GM12875 (cell line): ENCODE data around the gene MGAT5.

Experiments used
- H3K4me3 ChIP-seq: one replicate; pipeline ENCODE4 v1.5.1; 2011; ENCODE audit warnings: low read depth, low read length, control low read depth
- CTCF ChIP-seq: IDR thresholded peaks from 2 replicates; pipeline ENCODE4 v1.5.1; 2011; ENCODE audit warnings: low read depth, mild to moderate bottlenecking, control low read depth, inconsistent platforms, low read length, moderate library complexity, borderline replicate concordance; ENCODE audit not compliant: insufficient read depth

The MGAT5 gene

GRCh38 chr2:134384131-134384530, 130.3 kb downstream of the MGAT5 start:
- TF ChIP-seq CTCF = no peak
- H3K4me3 ChIP-seq = no peak overlapping the region

DNA sequence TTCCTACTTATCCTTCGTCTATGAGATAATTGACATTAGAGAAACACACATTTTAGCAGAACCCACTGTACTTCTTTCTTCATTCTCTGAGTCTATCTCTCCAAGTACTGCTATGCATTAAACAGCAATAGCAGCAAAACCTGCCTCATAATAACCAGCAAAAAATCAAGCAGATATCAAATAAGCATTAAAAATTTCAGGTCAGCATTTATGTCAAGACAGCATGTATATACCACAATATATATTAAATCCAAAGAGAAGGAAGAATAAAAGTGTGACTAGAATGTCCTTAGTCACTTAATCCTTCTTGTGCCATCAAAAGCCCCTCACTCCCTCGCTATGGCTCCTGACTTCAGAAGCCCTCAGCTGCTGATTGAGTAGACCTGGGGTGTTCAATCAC, 131.3 kb downstream of the MGAT5 start:
- TF ChIP-seq CTCF = no peak
- no peak overlapping the region for H3K4me3 ChIP-seq

GRCh38 chr2:134386310-134386709, 132.4 kb downstream of the MGAT5 start:
- H3K4me3 ChIP-seq = no peak overlapping the region
- no peak for TF ChIP-seq CTCF

DNA sequence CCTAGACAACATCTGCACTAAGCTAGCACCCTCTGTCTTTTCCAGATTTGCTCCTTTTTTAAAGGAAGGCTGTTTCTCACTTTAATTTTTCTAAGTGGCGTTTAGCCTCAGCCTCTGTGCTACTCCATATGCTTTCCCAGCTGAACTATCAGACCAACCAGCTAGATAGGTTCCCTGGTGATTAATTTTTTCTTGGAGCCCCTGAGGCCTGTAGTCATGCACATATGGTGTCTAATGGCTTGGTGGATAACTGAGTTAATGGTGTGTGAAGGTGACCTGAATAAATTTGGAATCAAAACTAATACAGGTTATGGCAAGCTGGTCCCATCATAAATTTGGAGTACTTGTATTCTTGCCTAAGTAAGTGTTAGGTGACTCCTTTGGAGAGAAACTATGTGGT, 135.5 kb downstream of the MGAT5 start:
- no peak for TF ChIP-seq CTCF

GRCh38 chr2:134391751-134392160, 137.9 kb downstream of the MGAT5 start:
- H3K4me3 ChIP-seq = no peak overlapping the region
- TF ChIP-seq CTCF = no peak

More for the DNA sequence above, 135.5 kb downstream of the MGAT5 start:
- no peak overlapping the region for H3K4me3 ChIP-seq

DNA sequence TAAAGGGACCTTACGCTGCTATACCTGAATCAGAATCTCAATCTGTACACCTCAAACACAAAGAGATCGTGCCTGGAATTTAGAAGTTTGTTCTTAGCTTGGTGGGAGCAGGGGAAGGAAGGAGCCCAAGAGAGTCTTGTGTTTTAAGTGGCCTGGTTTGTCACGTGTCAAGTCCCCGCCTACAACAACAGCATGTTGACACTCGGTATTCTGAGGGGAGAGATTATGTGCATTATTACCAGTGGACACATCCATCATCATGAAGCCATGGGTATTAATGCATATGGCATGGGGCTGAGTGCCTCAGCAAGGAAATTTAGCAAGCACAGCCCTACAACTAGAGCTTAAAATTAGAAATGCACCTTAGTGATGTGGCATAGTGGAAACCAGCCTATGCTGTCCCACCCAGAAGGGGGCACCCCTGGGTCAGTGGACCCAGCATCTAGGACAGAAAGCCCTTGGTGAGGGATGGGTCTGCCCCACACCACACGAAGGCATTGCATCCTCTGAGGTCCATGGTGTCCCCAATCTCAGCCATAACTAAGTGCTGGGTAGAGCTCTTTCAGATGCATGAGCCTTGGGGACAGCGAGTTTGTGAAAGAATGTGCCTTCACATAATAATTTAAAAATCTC, 138.7 kb downstream of the MGAT5 start:
- H3K4me3 ChIP-seq = no peak overlapping the region
- 0 out of 2 replicates have a peak, but pooled peaks have one; percentile 3 for TF ChIP-seq CTCF

DNA sequence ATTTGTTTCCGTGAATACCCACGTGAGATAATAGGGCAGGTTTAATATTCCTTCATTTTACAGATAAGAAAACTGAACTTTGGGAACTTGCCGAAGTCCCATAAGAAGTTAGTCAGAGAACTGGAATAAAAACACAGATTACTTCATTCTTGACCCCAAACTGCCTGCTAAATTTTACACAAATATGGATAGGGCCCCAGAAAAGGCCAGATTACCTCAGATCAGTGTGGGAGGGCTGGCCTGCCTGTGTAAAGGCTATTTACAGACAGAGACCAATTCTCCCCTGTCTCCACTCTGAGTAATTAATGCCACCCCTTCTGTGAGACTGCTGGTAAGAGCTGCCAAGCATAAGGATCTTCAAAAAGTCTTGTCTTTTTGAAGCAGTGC, 139.2 kb downstream of the MGAT5 start:
- H3K4me3 ChIP-seq = no peak overlapping the region
- TF ChIP-seq CTCF = no peak
